Stimulated activated memory B cell treated with anti-CD40 and anti-IgM and Interleukin-4, amounts not matched to agents 10 μg/mL and 1 μg/mL and 100 μg/mL, for 72 hours (primary cell): ENCODE data around the gene PEAK1.
"Not testable (repeated sequence)": the region's sequence is repeated elsewhere in the genome, so short reads cannot be mapped to it uniquely, and the experiment has no call there.

Source experiments
- ATAC-seq: fragments of 150-1000 bp; cut with Tn5 transposase; 2 replicates; pipeline ENCODE4 v1.10.0; 2021
- H3K27ac Mint-ChIP-seq: one replicate; pipeline ENCODE4 v1.8.0; 2022; ENCODE audit warnings: mild to moderate bottlenecking, mixed read lengths
- H3K27me3 Mint-ChIP-seq: one replicate; pipeline ENCODE4 v1.8.0; 2022; ENCODE audit warnings: mixed read lengths
- H3K36me3 Mint-ChIP-seq: one replicate; pipeline ENCODE4 v1.8.0; 2022; ENCODE audit warnings: mixed read lengths
- H3K4me1 Mint-ChIP-seq: one replicate; pipeline ENCODE4 v1.8.0; 2022; ENCODE audit warnings: mixed read lengths
- H3K4me3 Mint-ChIP-seq: one replicate; pipeline ENCODE4 v1.8.0; 2022; ENCODE audit warnings: mild to moderate bottlenecking, moderate library complexity, mixed read lengths
- H3K9me3 Mint-ChIP-seq: one replicate; pipeline ENCODE4 v1.8.0; 2022; ENCODE audit warnings: mixed read lengths

The PEAK1 gene

GRCh38 chr15:77285057-77285997 is 134.6 kb downstream of the PEAK1 start:
- ATAC-seq = no peak
- Mint-ChIP-seq H3K9me3 (no peaks in the 10 kb centered on the region), H3K27ac (peak overlapping the region; percentile 30), H3K27me3 (no peaks in the 10 kb centered on the region), H3K4me1 (peaks cover 14% of the 10 kb centered on the region), H3K4me3 (no peak overlapping the region), H3K36me3 (peaks cover 30% of the 10 kb centered on the region)

- Mint-ChIP-seq H3K27me3 (no peaks in the 10 kb centered on the region), H3K4me3 (no peak overlapping the region), H3K4me1 (peaks cover 15% of the 10 kb centered on the region), H3K27ac (no peak overlapping the region), H3K36me3 (peaks cover 52% of the 10 kb centered on the region), H3K9me3 (peaks cover 2% of the 10 kb centered on the region)
- ATAC-seq = no peak
These were observed 137.6 kb downstream of the PEAK1 start for GRCh38 chr15:77282333-77282732.

DNA sequence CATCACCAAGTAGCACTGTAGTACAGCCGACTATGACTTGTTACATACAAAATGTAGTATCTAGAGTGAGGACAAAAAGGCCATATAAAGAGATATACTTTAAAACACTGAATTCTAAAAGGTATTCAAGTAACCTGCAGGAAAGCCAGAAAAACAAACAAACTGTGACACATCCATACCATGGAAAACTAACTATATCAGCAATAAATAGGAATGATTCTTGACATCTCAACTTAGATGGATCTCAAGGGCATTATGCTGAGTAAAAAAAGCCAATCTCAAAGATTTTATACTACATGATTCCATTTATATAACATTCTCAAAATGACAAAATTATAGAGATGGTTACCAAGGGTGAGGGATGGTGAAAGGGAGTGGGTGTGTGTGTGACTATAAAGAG is 143.0 kb downstream of the PEAK1 start:
- H3K36me3 Mint-ChIP-seq = peaks cover 51% of the 10 kb centered on the region
- H3K4me3 Mint-ChIP-seq = no peak overlapping the region
- no peaks in the 10 kb centered on the region for H3K27me3 Mint-ChIP-seq
- no peak for ATAC-seq
- no peak overlapping the region for H3K27ac Mint-ChIP-seq
- peaks cover 4% of the 10 kb centered on the region for H3K9me3 Mint-ChIP-seq
- peaks cover 40% of the 10 kb centered on the region for H3K4me1 Mint-ChIP-seq

- Mint-ChIP-seq H3K4me3 (no peak overlapping the region), H3K27ac (no peak overlapping the region), H3K9me3 (peaks cover 4% of the 10 kb centered on the region), H3K27me3 (no peaks in the 10 kb centered on the region), H3K36me3 (peaks cover 51% of the 10 kb centered on the region), H3K4me1 (peaks cover 43% of the 10 kb centered on the region)
- no peak for ATAC-seq
These were observed 143.8 kb downstream of the PEAK1 start for GRCh38 chr15:77276096-77276495.

DNA sequence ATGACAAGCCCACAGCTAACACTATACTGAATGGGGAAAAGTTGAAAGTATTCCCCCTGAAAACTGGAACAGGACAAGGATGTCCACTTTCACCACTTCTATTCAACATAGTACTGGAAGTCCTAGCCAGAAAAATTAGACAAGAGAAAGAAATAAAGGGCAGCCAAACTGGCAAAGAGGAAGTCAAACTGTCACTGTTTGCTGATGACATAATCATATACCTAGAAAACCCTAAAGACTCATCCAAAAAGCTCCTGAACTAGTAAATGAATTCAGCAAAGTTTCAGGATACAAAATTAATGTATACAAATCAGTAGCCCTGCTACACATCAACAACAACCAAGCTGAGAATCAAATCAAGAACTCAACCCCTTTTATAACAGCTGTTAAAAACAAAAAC is 146.8 kb downstream of the PEAK1 start:
- peaks cover 31% of the 10 kb centered on the region for H3K4me1 Mint-ChIP-seq
- H3K9me3 Mint-ChIP-seq, H3K27me3 Mint-ChIP-seq, H3K4me3 Mint-ChIP-seq, ATAC-seq, H3K27ac Mint-ChIP-seq: not testable (repeated sequence)
- peaks cover 66% of the 10 kb centered on the region for H3K36me3 Mint-ChIP-seq

- no peak for ATAC-seq
- Mint-ChIP-seq H3K36me3 (peaks cover 66% of the 10 kb centered on the region), H3K4me1 (peaks cover 8% of the 10 kb centered on the region), H3K27me3 (no peaks in the 10 kb centered on the region), H3K27ac (no peak overlapping the region), H3K4me3 (no peak overlapping the region), H3K9me3 (peaks cover 7% of the 10 kb centered on the region)
These were observed 153.1 kb downstream of the PEAK1 start for GRCh38 chr15:77266708-77267386.

DNA sequence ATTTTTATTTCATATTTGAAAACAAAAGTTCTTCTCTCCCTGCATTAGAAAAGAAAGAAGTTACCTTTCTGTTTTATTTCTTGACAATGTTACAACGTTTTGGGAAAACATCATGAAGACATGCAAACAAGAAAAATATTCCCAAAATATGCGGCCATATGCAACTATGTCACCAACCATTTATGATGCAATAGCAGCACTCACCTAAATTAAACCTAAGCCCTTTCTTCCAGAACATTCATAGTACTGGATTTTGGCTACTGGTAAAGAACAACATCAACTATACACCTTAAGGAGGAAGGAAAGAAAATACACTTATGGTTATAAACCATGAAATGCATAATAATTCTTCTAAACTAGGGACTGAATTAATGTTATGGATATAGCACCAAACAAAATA is 164.5 kb downstream of the PEAK1 start:
- Mint-ChIP-seq H3K36me3 (peaks cover 25% of the 10 kb centered on the region), H3K9me3 (no peaks in the 10 kb centered on the region), H3K27me3 (no peaks in the 10 kb centered on the region), H3K27ac (no peak overlapping the region), H3K4me1 (no peaks in the 10 kb centered on the region), H3K4me3 (no peak overlapping the region)
- no peak for ATAC-seq

GRCh38 chr15:77251662-77252061 is 168.2 kb downstream of the PEAK1 start:
- ATAC-seq = no peak
- H3K9me3 Mint-ChIP-seq = no peaks in the 10 kb centered on the region
- H3K27me3 Mint-ChIP-seq = no peaks in the 10 kb centered on the region
- H3K36me3 Mint-ChIP-seq = peaks cover 23% of the 10 kb centered on the region
- no peak overlapping the region for H3K4me3 Mint-ChIP-seq
- no peak overlapping the region for H3K27ac Mint-ChIP-seq
- H3K4me1 Mint-ChIP-seq = no peaks in the 10 kb centered on the region

DNA sequence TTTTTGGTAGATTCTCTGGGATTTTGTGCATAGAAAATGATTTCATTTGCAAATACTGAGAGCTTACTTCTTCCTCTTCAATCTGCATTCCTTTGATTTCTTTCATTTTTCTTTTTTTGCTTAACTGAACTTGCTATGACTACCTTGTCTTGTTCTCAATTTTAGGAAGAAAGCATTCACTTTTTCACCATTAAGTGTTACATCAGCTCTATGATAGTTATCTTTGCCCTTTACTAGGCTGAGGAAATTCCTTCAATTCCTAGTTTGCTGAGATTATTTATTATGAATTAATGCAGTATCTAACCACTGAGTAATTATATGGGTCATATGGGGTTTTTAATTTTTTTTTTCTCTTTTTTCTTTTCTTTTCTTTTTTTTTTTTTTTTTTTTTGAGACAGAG is 172.8 kb downstream of the PEAK1 start:
- ATAC-seq = no peak
- H3K4me3 Mint-ChIP-seq = no peak overlapping the region
- H3K9me3 Mint-ChIP-seq = no peaks in the 10 kb centered on the region
- peaks cover 17% of the 10 kb centered on the region for H3K36me3 Mint-ChIP-seq
- H3K4me1 Mint-ChIP-seq = peaks cover 9% of the 10 kb centered on the region
- no peak overlapping the region for H3K27ac Mint-ChIP-seq
- H3K27me3 Mint-ChIP-seq = no peaks in the 10 kb centered on the region

DNA sequence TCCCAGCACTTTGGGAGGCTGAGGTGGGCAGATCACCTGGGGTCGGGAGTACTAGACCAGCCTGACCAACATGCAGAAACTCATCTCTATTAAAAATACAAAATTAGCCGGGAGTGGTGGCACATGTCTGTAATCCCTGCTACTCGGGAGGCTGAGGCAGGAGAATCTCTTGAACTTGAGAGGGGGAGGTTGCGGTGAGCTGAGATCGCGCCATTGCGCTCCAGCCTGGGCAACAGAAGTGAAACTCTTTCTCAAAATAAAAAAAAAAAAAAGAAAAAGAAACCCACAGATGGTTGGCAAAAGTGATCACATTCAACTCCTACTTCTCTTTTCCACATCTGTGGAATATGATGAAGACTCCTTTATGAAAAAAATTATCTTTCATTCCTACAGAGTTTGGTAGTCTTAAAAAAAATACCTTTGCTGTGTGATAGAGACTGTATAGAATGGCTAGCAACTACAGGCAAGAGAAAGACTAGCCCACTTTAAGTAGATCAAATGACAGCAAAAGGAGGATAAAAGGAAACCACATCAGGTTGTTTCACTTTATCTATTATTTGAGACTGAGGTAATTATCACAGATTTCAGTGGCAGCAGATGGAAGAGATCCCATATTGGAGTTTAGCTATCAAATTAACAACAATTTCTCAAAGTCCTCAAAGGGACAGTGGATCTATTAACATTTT is 176.0 kb downstream of the PEAK1 start:
- no peaks in the 10 kb centered on the region for H3K27me3 Mint-ChIP-seq
- H3K9me3 Mint-ChIP-seq = no peaks in the 10 kb centered on the region
- H3K4me1 Mint-ChIP-seq = peaks cover 9% of the 10 kb centered on the region
- peaks cover 14% of the 10 kb centered on the region for H3K36me3 Mint-ChIP-seq
- H3K27ac Mint-ChIP-seq = peak overlapping the region; percentile 58
- ATAC-seq = peak; percentile 34
- no peak overlapping the region for H3K4me3 Mint-ChIP-seq

GRCh38 chr15:77243135-77243534 is 176.8 kb downstream of the PEAK1 start:
- ATAC-seq = no peak
- H3K27ac Mint-ChIP-seq = peak overlapping the region; percentile 58
- H3K4me3 Mint-ChIP-seq = no peak overlapping the region
- peaks cover 9% of the 10 kb centered on the region for H3K4me1 Mint-ChIP-seq
- H3K9me3 Mint-ChIP-seq = no peaks in the 10 kb centered on the region
- H3K36me3 Mint-ChIP-seq = peaks cover 21% of the 10 kb centered on the region
- H3K27me3 Mint-ChIP-seq = no peaks in the 10 kb centered on the region

GRCh38 chr15:77239882-77240608 is 179.9 kb downstream of the PEAK1 start:
- Mint-ChIP-seq H3K36me3 (peaks cover 41% of the 10 kb centered on the region), H3K27ac (no peak overlapping the region), H3K9me3 (peaks cover 6% of the 10 kb centered on the region), H3K4me3 (no peak overlapping the region), H3K27me3 (no peaks in the 10 kb centered on the region), H3K4me1 (peaks cover 9% of the 10 kb centered on the region)
- ATAC-seq = no peak

DNA sequence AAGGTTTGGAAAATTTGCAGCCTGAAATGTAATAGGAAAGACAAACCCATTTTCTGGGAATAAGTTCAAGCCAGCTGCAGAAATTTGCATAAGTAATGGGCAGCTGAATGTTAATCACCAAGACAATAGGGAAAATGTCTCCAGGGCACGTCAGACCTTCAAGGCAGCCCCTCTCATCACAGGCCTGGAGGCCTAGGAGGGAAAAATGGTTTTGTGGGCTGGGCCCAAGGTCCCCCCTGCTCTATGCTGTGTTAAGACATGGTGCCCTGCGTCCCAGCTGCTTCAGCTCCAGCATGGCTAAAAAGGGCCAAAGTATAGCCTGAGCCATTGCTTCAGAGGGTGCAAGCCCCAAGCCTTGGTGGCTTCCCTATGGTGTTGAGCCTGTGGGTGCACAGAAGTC is 184.3 kb downstream of the PEAK1 start:
- H3K27me3 Mint-ChIP-seq = no peaks in the 10 kb centered on the region
- H3K9me3 Mint-ChIP-seq = peaks cover 7% of the 10 kb centered on the region
- H3K36me3 Mint-ChIP-seq = peaks cover 61% of the 10 kb centered on the region
- ATAC-seq = no peak
- H3K4me1 Mint-ChIP-seq = peaks cover 20% of the 10 kb centered on the region
- no peak overlapping the region for H3K27ac Mint-ChIP-seq
- H3K4me3 Mint-ChIP-seq = no peak overlapping the region

DNA sequence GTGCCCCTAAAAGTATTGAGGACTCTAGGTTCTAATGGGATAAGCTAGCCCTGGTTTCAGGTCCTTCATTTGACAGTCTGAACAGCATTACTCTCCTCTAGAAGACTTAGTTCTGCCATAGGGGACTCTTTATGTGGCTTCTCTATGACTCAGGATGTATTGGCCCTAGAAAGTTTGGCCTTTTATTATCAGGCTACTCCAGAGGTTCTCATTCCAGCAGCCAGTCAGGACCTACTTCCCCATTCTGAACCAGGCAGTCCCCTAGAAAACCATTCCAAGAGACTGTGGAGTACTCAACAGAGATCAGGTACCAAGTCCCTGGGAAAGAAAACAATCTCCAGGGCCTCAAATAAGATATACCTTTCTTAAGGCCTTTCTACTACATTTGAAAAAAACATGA is 191.1 kb downstream of the PEAK1 start:
- Mint-ChIP-seq H3K4me1 (peaks cover 30% of the 10 kb centered on the region), H3K27ac (no peak overlapping the region), H3K27me3 (no peaks in the 10 kb centered on the region), H3K4me3 (no peak overlapping the region), H3K9me3 (no peaks in the 10 kb centered on the region), H3K36me3 (peaks cover 32% of the 10 kb centered on the region)
- no peak for ATAC-seq

DNA sequence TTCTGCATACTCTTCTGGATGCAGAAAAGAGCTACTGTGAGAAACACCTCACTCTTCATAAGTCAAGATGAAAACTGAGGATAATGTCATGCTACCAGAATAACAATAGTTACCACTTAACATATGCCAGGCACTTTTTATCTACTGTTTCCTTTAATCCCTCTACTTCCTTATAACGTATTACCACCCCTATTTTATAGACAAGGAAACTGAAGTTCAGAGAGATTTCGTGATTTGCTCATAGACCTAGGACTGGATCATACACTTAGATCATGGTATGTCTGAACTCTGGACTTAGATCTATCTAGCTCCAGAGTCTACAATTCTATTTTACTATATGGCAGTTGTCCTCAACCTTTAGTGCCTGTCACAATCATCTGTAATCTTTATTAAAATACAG is 193.3 kb downstream of the PEAK1 start:
- Mint-ChIP-seq H3K27ac (no peak overlapping the region), H3K36me3 (peaks cover 14% of the 10 kb centered on the region), H3K4me3 (no peak overlapping the region), H3K9me3 (no peaks in the 10 kb centered on the region), H3K4me1 (peaks cover 10% of the 10 kb centered on the region), H3K27me3 (no peaks in the 10 kb centered on the region)
- ATAC-seq = no peak
